IPS DF 6.9 (cell line): Measurements from ENCODE around the gene LIMK2.
"Not testable (repeated sequence)": the region's sequence is repeated elsewhere in the genome, so short reads cannot be mapped to it uniquely, and the experiment has no call there.

Source experiments
- DNase-seq: peaks from one replicate; pipeline ENCODE4 v3.0.0-alpha.2; 2013; ENCODE audit warnings: low read depth, low spot score
- H3K27ac ChIP-seq: one replicate; pipeline ENCODE4 v1.5.1; 2013; ENCODE audit warnings: low read length, control low read depth
- H3K27me3 ChIP-seq: 2 replicates; pipeline ENCODE4 v1.6.1; 2013; ENCODE audit warnings: mild to moderate bottlenecking, low read length; ENCODE audit not compliant: control insufficient read depth, insufficient read depth
- H3K36me3 ChIP-seq: 2 replicates; pipeline ENCODE4 v1.6.1; 2013; ENCODE audit warnings: low read length; ENCODE audit not compliant: control insufficient read depth, insufficient read depth
- H3K4me1 ChIP-seq: 2 replicates; pipeline ENCODE4 v1.6.1; 2013; ENCODE audit warnings: low read length; ENCODE audit not compliant: control insufficient read depth, insufficient read depth
- H3K4me3 ChIP-seq: 2 replicates; pipeline ENCODE4 v1.5.1; 2013; ENCODE audit warnings: mild to moderate bottlenecking, low read length
- H3K9me3 ChIP-seq: 2 replicates; pipeline ENCODE4 v1.6.1; 2013; ENCODE audit warnings: low read length, inconsistent platforms; ENCODE audit not compliant: control insufficient read depth, insufficient read depth
- WGBS: extraction: QIAGEN DNeasy Blood & Tissue Kit; methylation state at CpG from one replicate; pipeline ENCODE4 v1.1.7; 2013; ENCODE audit warnings: mixed read lengths, missing lambda C conversion rate; ENCODE audit not compliant: insufficient read length, insufficient coverage; 5-methylcytosine and 5-hydroxymethylcytosine counted together

LIMK2 gene

GRCh38 chr22:31244046-31244942, 32.2 kb downstream of the LIMK2 start:
- no peak overlapping the region for H3K4me3 ChIP-seq
- no CpG with 5 or more reads among the region's 9 CpGs for WGBS
- no peak overlapping the region for H3K27ac ChIP-seq
- no peaks in the 10 kb centered on the region for H3K36me3 ChIP-seq
- H3K9me3 ChIP-seq: no peaks in the 10 kb centered on the region
- peaks cover 6% of the 10 kb centered on the region for H3K4me1 ChIP-seq
- no peak for DNase-seq
- H3K27me3 ChIP-seq: no peaks in the 10 kb centered on the region

GRCh38 chr22:31244943-31245451, 32.9 kb downstream of the LIMK2 start:
- no CpG with 5 or more reads among the region's 7 CpGs for WGBS
- Histone ChIP-seq H3K36me3 (no peaks in the 10 kb centered on the region), H3K4me3 (no peak overlapping the region), H3K27ac (no peak overlapping the region), H3K27me3 (no peaks in the 10 kb centered on the region), H3K4me1 (peaks cover 5% of the 10 kb centered on the region), H3K9me3 (no peaks in the 10 kb centered on the region)
- DNase-seq: no peak

- no CpG with 5 or more reads among the region's 12 CpGs for WGBS
- not testable (repeated sequence) for DNase-seq
Measured at GRCh38 chr22:31245998-31246397, 33.9 kb downstream of the LIMK2 start.

GRCh38 chr22:31246687-31247086, 34.6 kb downstream of the LIMK2 start:
- WGBS: no CpG with 5 or more reads among the region's 2 CpGs
- peaks cover 4% of the 10 kb centered on the region for H3K4me1 ChIP-seq
- DNase-seq: no peak

More at GRCh38 chr22:31245998-31246397, 33.9 kb downstream of the LIMK2 start:
- H3K9me3 ChIP-seq, H3K4me3 ChIP-seq, H3K27me3 ChIP-seq, H3K36me3 ChIP-seq, H3K27ac ChIP-seq, H3K4me1 ChIP-seq: not testable (repeated sequence)

GRCh38 chr22:31247726-31248125, 35.6 kb downstream of the LIMK2 start:
- WGBS: no CpG with 5 or more reads among the region's 1 CpG
- Histone ChIP-seq H3K36me3 (no peaks in the 10 kb centered on the region), H3K27me3 (no peaks in the 10 kb centered on the region), H3K4me3 (no peak overlapping the region), H3K9me3 (no peaks in the 10 kb centered on the region), H3K27ac (no peak overlapping the region), H3K4me1 (peaks cover 4% of the 10 kb centered on the region)
- DNase-seq: no peak

More at GRCh38 chr22:31246687-31247086, 34.6 kb downstream of the LIMK2 start:
- Histone ChIP-seq H3K27me3 (no peaks in the 10 kb centered on the region), H3K9me3 (no peaks in the 10 kb centered on the region), H3K27ac (no peak overlapping the region), H3K4me3 (no peak overlapping the region), H3K36me3 (no peaks in the 10 kb centered on the region)

- Histone ChIP-seq H3K36me3 (no peaks in the 10 kb centered on the region), H3K27me3 (no peaks in the 10 kb centered on the region), H3K4me3 (no peak overlapping the region), H3K9me3 (no peaks in the 10 kb centered on the region), H3K4me1 (peaks cover 4% of the 10 kb centered on the region), H3K27ac (no peak overlapping the region)
- no peak for DNase-seq
- WGBS: no CpG with 5 or more reads among the region's 17 CpGs
Measured at GRCh38 chr22:31248138-31248745, 36.1 kb downstream of the LIMK2 start.

- Histone ChIP-seq H3K27me3 (no peaks in the 10 kb centered on the region), H3K9me3 (no peaks in the 10 kb centered on the region), H3K4me1 (no peaks in the 10 kb centered on the region; the same call in 1 of the 2 replicates), H3K27ac (no peak overlapping the region), H3K4me3 (no peak overlapping the region), H3K36me3 (no peaks in the 10 kb centered on the region)
- no peak for DNase-seq
- no CpG with 5 or more reads among the region's 9 CpGs for WGBS
Measured at GRCh38 chr22:31248965-31249958, 37.2 kb downstream of the LIMK2 start.

GRCh38 chr22:31250740-31251600, 38.9 kb downstream of the LIMK2 start:
- H3K27me3 ChIP-seq: no peaks in the 10 kb centered on the region
- H3K4me3 ChIP-seq: no peak overlapping the region
- H3K36me3 ChIP-seq: no peaks in the 10 kb centered on the region
- no CpG with 5 or more reads among the region's 4 CpGs for WGBS
- no peak overlapping the region for H3K27ac ChIP-seq
- H3K4me1 ChIP-seq: no peaks in the 10 kb centered on the region; the same call in 1 of the 2 replicates
- no peaks in the 10 kb centered on the region for H3K9me3 ChIP-seq
- DNase-seq: no peak

GRCh38 chr22:31253949-31254348, 41.9 kb downstream of the LIMK2 start:
- Histone ChIP-seq H3K27ac (no peak overlapping the region), H3K4me3 (no peak overlapping the region)

More at GRCh38 chr22:31253949-31254348, 41.9 kb downstream of the LIMK2 start:
- no peak for DNase-seq
- Histone ChIP-seq H3K27me3 (no peaks in the 10 kb centered on the region), H3K4me1 (no peaks in the 10 kb centered on the region; the same call in 1 of the 2 replicates), H3K9me3 (no peaks in the 10 kb centered on the region), H3K36me3 (no peaks in the 10 kb centered on the region)
- no CpG with 5 or more reads among the region's 4 CpGs for WGBS
